DND-41 (cell line): ENCODE data around the gene GNAZ.

Source experiments
- EZH2 ChIP-seq: IDR thresholded peaks from 3 replicates; pipeline ENCODE4 v1.6.1; 2012; ENCODE audit warnings: borderline replicate concordance, low read depth, mild to moderate bottlenecking, moderate library complexity, low read length, inconsistent platforms; ENCODE audit not compliant: severe bottlenecking
- TF ChIP-seq, protein P1 (sequence below): IDR thresholded peaks from 2 replicates; pipeline ENCODE4 v1.5.1; 2012; ENCODE audit warnings: borderline replicate concordance, low read length, moderate library complexity, mild to moderate bottlenecking; ENCODE audit not compliant: poor library complexity, severe bottlenecking; ENCODE audit errors: extremely low read depth

DNA sequence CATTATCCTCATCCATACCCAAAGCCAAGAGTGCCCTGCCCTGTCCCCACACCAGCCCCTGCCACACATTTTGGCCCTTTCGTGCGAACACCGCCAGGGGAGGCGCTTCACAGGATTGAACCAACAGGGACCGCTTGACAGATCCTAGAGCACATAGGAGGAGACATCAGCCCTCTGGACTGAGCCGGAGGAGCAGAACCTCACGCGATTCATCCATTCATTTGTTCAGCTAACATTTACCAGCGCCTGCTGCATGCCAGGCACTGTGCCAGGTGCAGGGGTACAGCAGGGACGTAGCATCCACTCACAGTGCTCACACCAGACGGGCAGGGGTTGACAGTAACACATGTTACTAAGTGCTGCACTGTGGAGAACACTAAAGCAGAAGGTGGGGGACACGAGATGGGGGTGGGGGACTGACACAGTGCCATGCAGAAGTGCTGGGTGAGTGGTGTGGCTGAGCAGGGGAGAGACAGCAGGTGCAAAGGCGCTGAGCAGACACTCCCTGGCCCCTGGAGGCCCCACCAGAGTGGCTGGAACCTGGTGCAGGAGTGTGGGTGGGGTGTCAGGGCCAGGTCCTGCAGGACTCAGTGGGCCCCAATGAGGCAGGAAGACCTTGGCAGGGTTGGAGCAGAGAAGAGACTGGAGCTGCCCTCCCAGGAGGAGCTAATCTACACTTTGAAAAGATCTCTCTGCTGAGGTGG, 3.4 kb downstream of the GNAZ start:
- TF ChIP-seq EZH2, result no peak
- TF ChIP-seq, protein P1, sequence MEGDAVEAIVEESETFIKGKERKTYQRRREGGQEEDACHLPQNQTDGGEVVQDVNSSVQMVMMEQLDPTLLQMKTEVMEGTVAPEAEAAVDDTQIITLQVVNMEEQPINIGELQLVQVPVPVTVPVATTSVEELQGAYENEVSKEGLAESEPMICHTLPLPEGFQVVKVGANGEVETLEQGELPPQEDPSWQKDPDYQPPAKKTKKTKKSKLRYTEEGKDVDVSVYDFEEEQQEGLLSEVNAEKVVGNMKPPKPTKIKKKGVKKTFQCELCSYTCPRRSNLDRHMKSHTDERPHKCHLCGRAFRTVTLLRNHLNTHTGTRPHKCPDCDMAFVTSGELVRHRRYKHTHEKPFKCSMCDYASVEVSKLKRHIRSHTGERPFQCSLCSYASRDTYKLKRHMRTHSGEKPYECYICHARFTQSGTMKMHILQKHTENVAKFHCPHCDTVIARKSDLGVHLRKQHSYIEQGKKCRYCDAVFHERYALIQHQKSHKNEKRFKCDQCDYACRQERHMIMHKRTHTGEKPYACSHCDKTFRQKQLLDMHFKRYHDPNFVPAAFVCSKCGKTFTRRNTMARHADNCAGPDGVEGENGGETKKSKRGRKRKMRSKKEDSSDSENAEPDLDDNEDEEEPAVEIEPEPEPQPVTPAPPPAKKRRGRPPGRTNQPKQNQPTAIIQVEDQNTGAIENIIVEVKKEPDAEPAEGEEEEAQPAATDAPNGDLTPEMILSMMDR, result no peak
